ENCODE data around the gene GNG7. TPM values are rescaled to one million over a fixed set of nuclear protein-coding genes. Genes with fewer than 3 reads are reported as not detected.

GNG7 gene
- polyA plus RNA-seq, 3 donors: 1.1 to 1.6 (median 1.3) TPM

- intact Hi-C loops (cut with micrococcal nuclease): loop anchor here in 1 of 2 donors (5.0 kb wide), 1 partner anchor 80 kb away; no protein-coding TSS in a partner anchor
- H3K9ac ChIP-seq (ENCODE audit: insufficient read depth, low read length, poor library complexity, severe bottlenecking): peak overlapping the region; percentile 59
- H3K9me3 ChIP-seq (replicated peaks in 1 of 2; ENCODE audit: control insufficient read depth in 1 of 2, insufficient read depth in 1 of 2, low read length in 2 of 2): peaks cover 12 to 21% of the 10 kb centered on the region in 2 donors
- peak overlapping the region; percentile 15 for H3K4me2 ChIP-seq (replicated peaks; ENCODE audit: extremely low read depth, low read length, poor library complexity, severe bottlenecking)
- H3K27ac ChIP-seq (ENCODE audit: low read depth in 1 of 2, low read length in 2 of 2): peak overlapping the region; percentile 79 to 97
- H3K27me3 ChIP-seq (ENCODE audit: control insufficient read depth in 2 of 2, insufficient read depth in 2 of 2, low read length in 2 of 2): no peaks in the 10 kb centered on the region
- peaks cover 75 to 85% of the 10 kb centered on the region in 2 donors for H3K4me1 ChIP-seq (ENCODE audit: control insufficient read depth in 1 of 2, insufficient read depth in 2 of 2, low read length in 2 of 2)
- no peaks in the 10 kb centered on the region for H4K20me1 ChIP-seq (ENCODE audit: insufficient read depth, low read length)
- peak; percentile 96 to 98 (median 97) for DNase-seq
- TF ChIP-seq CTCF (IDR thresholded peaks at IDR 0.05): no peak
- Mint-ChIP-seq H3K27me3 (ENCODE audit: low read depth in 3 of 3) (peaks cover 0 to 13% (median 2%) of the 10 kb centered on the region in 3 donors), H3K36me3 (peaks cover 26 to 27% of the 10 kb centered on the region in 2 donors), H3K27ac (peak overlapping the region; percentile 93 to 99 (median 98)), H3K9me3 (peaks cover 12 to 34% (median 21%) of the 10 kb centered on the region in 7 donors), H3K4me3 (peak overlapping the region; percentile 24 to 75), H3K4me1 (peaks cover 69% of the 10 kb centered on the region)
- no peaks in the 10 kb centered on the region for H3K36me3 ChIP-seq (replicated peaks in 1 of 2; ENCODE audit: control insufficient read depth in 1 of 2, insufficient read depth in 2 of 2, low read length in 2 of 2)
- 2% methylated on average over 16 of the region's 17 CpGs for WGBS (ENCODE audit: insufficient coverage)
- no peaks in the 10 kb centered on the region for H3K79me2 ChIP-seq (ENCODE audit: insufficient read depth, low read length)
- peak overlapping the region in 1 of 3 experiments; percentile 7 for H3K4me3 ChIP-seq (replicated peaks in 1 of 3; ENCODE audit: low read depth in 2 of 3, low read length in 3 of 3)
- no peak overlapping the region for H2AFZ ChIP-seq (ENCODE audit: insufficient read depth, low read depth, low read length, poor library complexity, severe bottlenecking)
Measured at GRCh38 chr19:2627319-2627829, 75.1 kb downstream of the GNG7 start.

DNA sequence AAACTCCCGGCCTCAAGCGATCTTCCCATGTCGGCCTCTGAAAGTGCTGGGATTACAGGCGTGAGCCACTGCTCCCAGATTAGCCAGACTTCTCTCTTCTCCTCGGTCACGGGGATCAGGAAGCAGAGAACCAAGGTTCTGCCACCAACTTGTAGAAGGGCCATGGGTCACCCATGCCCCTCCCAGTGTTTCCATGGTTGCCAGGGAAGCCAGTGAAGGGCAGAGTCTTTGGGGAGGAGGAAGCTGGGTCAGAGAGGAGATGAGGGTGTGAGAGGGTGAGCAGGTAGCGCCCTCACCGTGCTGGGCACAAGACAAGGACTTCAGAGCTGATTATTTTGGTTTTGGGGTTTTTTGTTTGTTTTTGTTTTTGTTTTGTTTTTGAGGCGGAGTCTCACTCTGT is 77.1 kb downstream of the GNG7 start:
- Histone ChIP-seq H4K20me1 (ENCODE audit: insufficient read depth, low read length) (no peaks in the 10 kb centered on the region), H3K36me3 (replicated peaks in 1 of 2; ENCODE audit: control insufficient read depth in 1 of 2, insufficient read depth in 2 of 2, low read length in 2 of 2) (no peaks in the 10 kb centered on the region), H2AFZ (ENCODE audit: insufficient read depth, low read depth, low read length, poor library complexity, severe bottlenecking) (no peak overlapping the region), H3K27me3 (ENCODE audit: control insufficient read depth in 2 of 2, insufficient read depth in 2 of 2, low read length in 2 of 2) (no peaks in the 10 kb centered on the region), H3K9ac (ENCODE audit: insufficient read depth, low read length, poor library complexity, severe bottlenecking) (no peak overlapping the region), H3K27ac (ENCODE audit: low read depth in 1 of 2, low read length in 2 of 2) (peak overlapping the region; percentile 46 to 75), H3K79me2 (ENCODE audit: insufficient read depth, low read length) (no peaks in the 10 kb centered on the region), H3K4me3 (replicated peaks in 1 of 3; ENCODE audit: low read depth in 2 of 3, low read length in 3 of 3) (peak overlapping the region in 1 of 3 experiments; percentile 9), H3K4me1 (ENCODE audit: control insufficient read depth in 1 of 2, insufficient read depth in 2 of 2, low read length in 2 of 2) (peaks cover 78 to 85% of the 10 kb centered on the region in 2 donors), H3K4me2 (replicated peaks; ENCODE audit: extremely low read depth, low read length, poor library complexity, severe bottlenecking) (no peak overlapping the region), H3K9me3 (replicated peaks in 1 of 2; ENCODE audit: control insufficient read depth in 1 of 2, insufficient read depth in 1 of 2, low read length in 2 of 2) (peaks cover 1 to 7% of the 10 kb centered on the region in 2 donors)
- peaks cover 0 to 7% (median 2%) of the 10 kb centered on the region in 3 donors for H3K27me3 Mint-ChIP-seq (ENCODE audit: low read depth in 3 of 3)
- peaks cover 18 to 20% of the 10 kb centered on the region in 2 donors for H3K36me3 Mint-ChIP-seq
- DNase-seq: peak; percentile 87 to 92 (median 90)
- WGBS (ENCODE audit: insufficient coverage): 46% methylated on average over 5 of the region's 9 CpGs
- peak overlapping the region; percentile 37 to 63 for H3K4me3 Mint-ChIP-seq
- intact Hi-C loops (cut with micrococcal nuclease): loop anchor here in 1 of 2 donors (5.0 kb wide), 1 partner anchor 78 kb away; no protein-coding TSS in a partner anchor
- H3K4me1 Mint-ChIP-seq: peaks cover 78% of the 10 kb centered on the region
- H3K9me3 Mint-ChIP-seq: peaks cover 6 to 19% (median 10%) of the 10 kb centered on the region in 7 donors
- no peak for TF ChIP-seq CTCF (IDR thresholded peaks at IDR 0.05)
- peak overlapping the region; percentile 91 to 96 (median 95) for H3K27ac Mint-ChIP-seq
